Activated T-helper 1 cell treated with anti-CD3 and anti-CD28 coated beads, Interleukin-12 subunit alpha, Interleukin-12 subunit beta, Interleukin-2, Interleukin-4 antibody, amounts not matched to agents 30 ng/mL and 10 ng/mL and 1 ng/mL, durations not matched to agents 14 hours and 24 hours and 36 hours (primary cell): ENCODE measurements around the gene UNC93B1. TPM values are rescaled to one million over a fixed set of nuclear protein-coding genes. Genes with fewer than 3 reads are reported as not detected.
A peak's percentile ranks its signal among the peaks of the same experiment; 100 is the strongest.

Experiments
- DNase-seq: peaks from one replicate; pipeline ENCODE4 v3.0.0; 2021; ENCODE audit warnings: low spot score
- H3K27ac Mint-ChIP-seq: one replicate; pipeline ENCODE4 v1.8.0; 2021; ENCODE audit warnings: mild to moderate bottlenecking, mixed read lengths
- H3K27me3 Mint-ChIP-seq: one replicate; pipeline ENCODE4 v1.8.0; 2022; ENCODE audit warnings: mild to moderate bottlenecking, moderate library complexity, mixed read lengths; ENCODE audit not compliant: insufficient read depth
- H3K36me3 Mint-ChIP-seq: one replicate; pipeline ENCODE4 v1.8.0; 2021; ENCODE audit warnings: low read depth, mixed read lengths
- H3K4me1 Mint-ChIP-seq: one replicate; pipeline ENCODE4 v1.8.0; 2021; ENCODE audit warnings: low read depth, mixed read lengths
- H3K4me3 Mint-ChIP-seq: one replicate; pipeline ENCODE4 v1.8.0; 2021; ENCODE audit warnings: mild to moderate bottlenecking, moderate library complexity, mixed read lengths
- H3K9me3 Mint-ChIP-seq: one replicate; pipeline ENCODE4 v1.8.0; 2021; ENCODE audit warnings: mixed read lengths
- intact Hi-C: fragments of 100-400 bp; cut with micrococcal nuclease; formaldehyde crosslinking; loops from one replicate; pipeline ENCODE4 v1.15.1; 2024
- total RNA-seq: library from RNA; stranded (reverse); gene quantifications from 2 replicates; pipeline ENCODE4 v1.2.3, GENCODE V29; 2022

The UNC93B1 gene
- total RNA-seq, 1 donor from 2014 or later, result 13.9 TPM

GRCh38 chr11:68037411-68038225 is 33.7 kb upstream of the UNC93B1 start:
- Mint-ChIP-seq H3K27ac (peak overlapping the region; percentile 71), H3K9me3 (no peaks in the 10 kb centered on the region), H3K27me3 (no peaks in the 10 kb centered on the region), H3K4me1 (peaks cover 11% of the 10 kb centered on the region), H3K36me3 (peaks cover 4% of the 10 kb centered on the region), H3K4me3 (peak overlapping the region; percentile 63)
- intact Hi-C loops, result loop anchor here (2.0 kb wide), 1 partner anchor 83 kb away; the partner anchor contains the start of gene CHKA
- no peak for DNase-seq

- peak overlapping the region; percentile 71 for H3K27ac Mint-ChIP-seq
- intact Hi-C loops, result no loop called here
- no peaks in the 10 kb centered on the region for H3K9me3 Mint-ChIP-seq
- peaks cover 12% of the 10 kb centered on the region for H3K4me1 Mint-ChIP-seq
- H3K27me3 Mint-ChIP-seq, result no peaks in the 10 kb centered on the region
- H3K4me3 Mint-ChIP-seq, result peak overlapping the region; percentile 63
- no peak for DNase-seq
- peaks cover 4% of the 10 kb centered on the region for H3K36me3 Mint-ChIP-seq
Observed at GRCh38 chr11:68036717-68037239, 32.9 kb upstream of the UNC93B1 start.

DNA sequence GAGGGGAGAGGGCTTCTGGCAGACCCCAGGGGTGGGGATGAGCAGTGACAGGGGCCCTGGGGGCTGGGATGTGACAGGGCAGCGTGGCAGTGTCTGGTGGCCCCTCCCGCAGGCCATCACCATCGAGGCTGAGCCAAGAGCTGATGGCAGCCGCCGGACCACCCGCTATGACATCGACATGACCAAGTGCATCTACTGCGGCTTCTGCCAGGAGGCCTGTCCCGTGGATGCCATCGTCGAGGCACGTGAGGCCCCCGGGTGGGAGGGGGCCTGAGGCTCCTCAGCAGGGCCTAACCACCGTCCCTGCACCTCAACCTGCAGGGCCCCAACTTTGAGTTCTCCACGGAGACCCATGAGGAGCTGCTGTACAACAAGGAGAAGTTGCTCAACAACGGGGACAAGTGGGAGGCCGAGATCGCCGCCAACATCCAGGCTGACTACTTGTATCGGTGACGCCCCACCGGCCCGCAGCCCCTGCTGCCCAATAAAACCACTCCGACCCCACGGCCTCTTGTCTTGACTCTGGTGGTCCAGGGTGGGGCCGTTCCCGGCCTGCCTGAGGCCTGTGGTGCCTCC is 32.3 kb upstream of the UNC93B1 start:
- intact Hi-C loops, result no loop called here
- no peaks in the 10 kb centered on the region for H3K9me3 Mint-ChIP-seq
- H3K4me3 Mint-ChIP-seq, result no peak overlapping the region
- peaks cover 2% of the 10 kb centered on the region for H3K36me3 Mint-ChIP-seq
- no peaks in the 10 kb centered on the region for H3K27me3 Mint-ChIP-seq
- no peak for DNase-seq
- peaks cover 18% of the 10 kb centered on the region for H3K4me1 Mint-ChIP-seq
- no peak overlapping the region for H3K27ac Mint-ChIP-seq

DNA sequence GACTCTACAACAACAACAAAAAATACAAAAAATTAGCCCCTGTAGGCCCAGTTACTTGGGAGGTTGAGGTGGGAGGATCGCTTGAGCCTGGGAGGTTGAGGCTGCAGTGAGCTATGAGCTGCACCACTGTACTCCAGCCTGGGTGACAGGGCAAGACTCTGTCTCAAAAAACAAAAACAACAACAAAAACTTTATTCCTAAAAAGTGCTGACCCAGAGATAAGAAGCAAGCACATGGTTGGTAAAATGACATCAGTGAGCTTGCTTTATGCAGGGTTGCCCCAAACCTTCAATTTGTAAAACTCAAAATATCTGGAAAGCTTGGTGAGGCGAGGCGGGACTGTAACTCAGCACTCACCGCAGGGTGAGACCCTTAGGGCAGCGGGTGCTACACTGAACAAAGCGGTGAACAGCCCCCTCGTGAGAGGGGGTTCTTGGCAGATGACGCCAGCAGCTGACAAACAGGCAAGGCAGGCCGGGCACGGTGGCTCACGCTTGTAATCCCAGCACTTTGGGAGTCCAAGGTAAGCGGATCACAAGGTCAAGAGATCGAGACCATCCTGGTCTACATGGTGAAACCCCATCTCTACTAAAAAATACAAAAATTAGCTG is 31.5 kb upstream of the UNC93B1 start:
- Mint-ChIP-seq H3K27me3 (no peaks in the 10 kb centered on the region), H3K27ac (no peak overlapping the region)

DNA sequence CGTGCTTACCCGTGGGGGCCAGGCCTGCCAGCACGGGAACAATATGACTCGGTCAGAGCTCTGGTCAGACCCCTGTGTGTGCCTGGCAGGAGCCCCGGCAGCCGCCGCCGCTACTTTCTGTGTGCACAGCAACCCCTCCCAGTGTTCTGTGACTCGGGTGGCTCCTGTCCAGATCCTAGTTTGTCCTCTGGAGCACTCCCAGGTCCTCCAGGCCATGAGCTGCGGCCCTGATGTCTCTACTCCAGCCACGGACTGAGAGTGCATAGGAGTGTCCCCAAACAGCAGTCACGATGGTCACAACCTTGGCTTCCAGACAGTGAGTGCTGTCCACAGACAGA is 29.8 kb upstream of the UNC93B1 start:
- intact Hi-C loops, result no loop called here
- Mint-ChIP-seq H3K27me3 (no peaks in the 10 kb centered on the region), H3K4me1 (peaks cover 29% of the 10 kb centered on the region), H3K4me3 (peak overlapping the region; percentile 33), H3K27ac (no peak overlapping the region), H3K36me3 (peaks cover 2% of the 10 kb centered on the region), H3K9me3 (no peaks in the 10 kb centered on the region)
- no peak for DNase-seq

More for the DNA sequence above, 31.5 kb upstream of the UNC93B1 start:
- Mint-ChIP-seq H3K4me1 (peaks cover 18% of the 10 kb centered on the region), H3K36me3 (peaks cover 2% of the 10 kb centered on the region), H3K9me3 (no peaks in the 10 kb centered on the region), H3K4me3 (peak overlapping the region; percentile 7)
- no peak for DNase-seq
- intact Hi-C loops, result no loop called here

GRCh38 chr11:68032997-68033707 is 29.3 kb upstream of the UNC93B1 start:
- Mint-ChIP-seq H3K36me3 (peaks cover 2% of the 10 kb centered on the region), H3K27ac (no peak overlapping the region), H3K27me3 (no peaks in the 10 kb centered on the region), H3K4me3 (peak overlapping the region; percentile 33), H3K4me1 (peaks cover 30% of the 10 kb centered on the region), H3K9me3 (no peaks in the 10 kb centered on the region)
- DNase-seq, result no peak
- intact Hi-C loops, result no loop called here

GRCh38 chr11:68032003-68032402 is 28.1 kb upstream of the UNC93B1 start:
- Mint-ChIP-seq H3K27me3 (no peaks in the 10 kb centered on the region), H3K4me1 (peaks cover 24% of the 10 kb centered on the region), H3K27ac (no peak overlapping the region), H3K4me3 (peak overlapping the region; percentile 92), H3K9me3 (no peaks in the 10 kb centered on the region), H3K36me3 (peaks cover 2% of the 10 kb centered on the region)
- DNase-seq, result no peak
- intact Hi-C loops, result no loop called here

DNA sequence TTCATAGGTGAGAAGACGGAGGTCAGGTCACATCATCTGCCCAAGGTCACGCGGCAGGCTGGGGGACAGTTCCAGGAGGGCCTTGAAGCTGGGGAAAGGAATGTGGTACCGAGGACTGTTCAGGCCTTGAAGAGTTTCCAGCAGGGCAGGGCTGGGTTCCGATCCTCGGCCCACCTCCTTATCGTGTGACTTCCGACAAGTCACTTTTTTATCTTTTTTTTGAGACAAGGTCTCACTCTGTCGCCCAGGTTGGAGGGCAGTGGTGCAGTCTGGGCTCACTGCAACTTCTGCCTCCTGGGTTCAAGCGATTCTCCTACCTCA is 27.2 kb upstream of the UNC93B1 start:
- H3K9me3 Mint-ChIP-seq, result no peaks in the 10 kb centered on the region
- no peak for DNase-seq
- H3K4me3 Mint-ChIP-seq, result peak overlapping the region; percentile 92
- intact Hi-C loops, result no loop called here
- peaks cover 20% of the 10 kb centered on the region for H3K4me1 Mint-ChIP-seq
- H3K27me3 Mint-ChIP-seq, result no peaks in the 10 kb centered on the region
- no peaks in the 10 kb centered on the region for H3K36me3 Mint-ChIP-seq
- H3K27ac Mint-ChIP-seq, result peak overlapping the region; percentile 82

DNA sequence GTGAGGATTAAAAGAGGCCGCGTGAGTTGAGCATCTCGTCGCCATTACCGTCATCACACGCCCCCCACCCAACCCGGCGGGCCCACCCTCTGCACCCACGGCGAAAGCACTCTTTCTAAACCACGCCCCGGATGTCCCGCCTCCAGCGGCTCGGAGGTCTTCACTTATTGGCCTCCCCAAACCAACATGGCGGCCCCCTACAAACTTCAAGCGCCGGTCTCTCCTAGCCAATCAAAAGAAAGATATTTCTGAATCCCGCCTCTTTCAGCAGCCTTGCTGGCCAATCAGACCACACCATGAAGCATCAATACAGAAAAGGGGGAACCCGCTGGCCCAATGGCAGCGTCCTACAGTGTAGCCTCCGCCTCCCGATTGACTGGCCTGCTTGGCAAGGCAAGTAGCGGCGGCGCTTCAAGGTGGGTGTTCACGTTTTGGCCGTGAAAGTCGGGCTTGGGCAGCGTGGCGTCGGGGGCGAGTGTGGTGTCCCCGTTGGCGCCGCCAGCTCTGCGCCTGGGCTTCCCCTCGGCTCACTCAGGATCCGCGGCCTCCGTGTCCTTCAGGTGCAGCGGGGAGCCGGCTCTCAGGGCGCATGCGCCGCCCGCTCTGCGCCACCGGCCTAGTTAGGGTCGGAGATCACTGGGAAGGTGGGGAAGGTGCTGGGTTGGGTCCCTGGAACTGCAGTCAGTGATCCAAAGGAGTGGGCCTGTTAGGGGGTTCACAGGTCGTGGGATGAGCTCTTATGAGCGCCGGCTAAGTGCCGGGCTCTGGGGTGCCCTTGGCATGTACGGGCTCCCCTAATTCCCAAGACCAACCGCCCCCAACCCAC is 26.6 kb upstream of the UNC93B1 start, which contains the start of gene NDUFS8:
Gene NDUFS8 (plus strand): TSS at position 364 of the 826 bp plus-strand sequence. CDS start 1,471 bp downstream, outside the sequence.
- Mint-ChIP-seq H3K36me3 (no peaks in the 10 kb centered on the region), H3K4me1 (peaks cover 20% of the 10 kb centered on the region), H3K4me3 (peak within 1 kb of the TSS; percentile 92), H3K9me3 (no peaks in the 10 kb centered on the region), H3K27ac (peak within 1 kb of the TSS; percentile 82), H3K27me3 (peaks cover 1% of the 10 kb centered on the region)
- peak; percentile 96 for DNase-seq
- intact Hi-C loops, result loop anchor here (1.0 kb wide), 7 partner anchors 9 to 522 kb away; partner anchors contain the start of genes CDK2AP2, CHKA, TCIRG1 and UNC93B1

DNA sequence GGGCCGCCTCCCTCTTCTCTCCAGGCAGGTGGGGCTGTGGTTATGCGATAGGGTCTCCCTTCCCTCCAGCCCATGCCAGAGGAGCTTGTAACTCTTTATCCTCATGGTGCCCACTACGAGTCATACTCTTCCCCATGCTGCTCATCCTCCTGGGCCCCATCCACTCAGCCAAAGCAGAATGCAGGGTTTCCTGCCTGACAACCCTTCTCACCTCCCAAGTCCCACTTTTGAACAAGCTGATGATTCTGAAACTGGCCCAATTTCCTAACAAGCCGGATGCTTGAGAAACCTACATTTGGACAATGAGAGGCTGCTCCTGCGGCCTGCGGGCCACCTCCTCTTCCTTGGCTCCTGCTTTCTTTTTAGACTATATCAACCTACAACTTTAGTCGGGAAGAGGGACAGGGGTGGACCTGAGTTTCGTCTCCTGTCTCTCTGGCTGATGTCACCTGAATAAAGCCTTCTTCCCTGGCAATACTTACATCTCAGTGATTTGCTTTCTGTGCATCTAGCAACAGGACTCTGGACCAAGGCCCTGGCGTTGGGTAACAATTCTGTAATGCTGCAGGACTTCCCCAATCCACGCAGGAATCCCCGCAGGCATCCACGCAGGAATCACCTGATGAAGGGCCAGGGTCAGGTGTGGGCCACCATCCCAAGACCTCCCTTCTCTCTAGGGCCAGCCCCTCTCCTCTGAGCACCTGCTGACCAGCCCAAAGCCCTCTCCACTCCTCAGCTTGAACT is 25.1 kb upstream of the UNC93B1 start:
- H3K36me3 Mint-ChIP-seq, result no peaks in the 10 kb centered on the region
- peaks cover 20% of the 10 kb centered on the region for H3K4me1 Mint-ChIP-seq
- no peaks in the 10 kb centered on the region for H3K9me3 Mint-ChIP-seq
- intact Hi-C loops, result no loop called here
- H3K4me3 Mint-ChIP-seq, result peak overlapping the region; percentile 92
- H3K27me3 Mint-ChIP-seq, result peaks cover 5% of the 10 kb centered on the region
- DNase-seq, result no peak
- peak overlapping the region; percentile 82 for H3K27ac Mint-ChIP-seq

- no peak for DNase-seq
- Mint-ChIP-seq H3K4me3 (no peak overlapping the region), H3K36me3 (no peaks in the 10 kb centered on the region), H3K27me3 (peaks cover 5% of the 10 kb centered on the region), H3K4me1 (peaks cover 20% of the 10 kb centered on the region), H3K9me3 (no peaks in the 10 kb centered on the region), H3K27ac (no peak overlapping the region)
- intact Hi-C loops, result no loop called here
Observed at GRCh38 chr11:68027667-68028066, 23.8 kb upstream of the UNC93B1 start.
